IMR-90 (cell line): ENCODE measurements around the gene ATF7IP. TPM values are rescaled to one million over a fixed set of nuclear protein-coding genes. Genes with fewer than 3 reads are reported as not detected.
A peak's percentile ranks its signal among the peaks of the same experiment; 100 is the strongest.

Experiments
- ATAC-seq: fragments of 200-7000 bp; cut with Tn5 transposase; 2 replicates; pipeline ENCODE4 v1.9.1; 2020; ENCODE audit warnings: low read depth, mild to moderate bottlenecking, moderate library complexity
- BruUV-seq: library from RNA; stranded (reverse); fragments of 400-500 nt; replicated peaks from 2 replicates; lab custom pipeline; 2021; lab: Mats Ljungman, UMichigan
- CTCF ChIA-PET: fragments of 300-600 bp; formaldehyde crosslinking; extraction: SDS; loops from one replicate; lab custom pipeline; 2021; ENCODE audit warnings: antibody characterized with exemption; lab: Yijun Ruan, JAX
- POLR2A ChIA-PET: fragments of 300-600 bp; sonication (Branson Sonifier 250); formaldehyde crosslinking; loops from one replicate; lab custom pipeline; 2022; ENCODE audit warnings: antibody characterized with exemption; ENCODE audit not compliant: unreplicated experiment; lab: Charles Lee
- DNase-seq: peaks from one replicate; pipeline ENCODE4 v3.0.0; 2013
- H2AFZ ChIP-seq: replicated peaks from 2 replicates; pipeline ENCODE3; 2013; ENCODE audit warnings: low read length, mild to moderate bottlenecking; ENCODE audit not compliant: poor library complexity
- H2AK5ac ChIP-seq: 2 replicates; pipeline ENCODE4 v1.6.1; 2013; ENCODE audit warnings: low read depth, low read length, inconsistent platforms
- H2AK9ac ChIP-seq: replicated peaks from 2 replicates; pipeline ENCODE3; 2013; ENCODE audit warnings: mild to moderate bottlenecking, low read depth, low read length, moderate library complexity; ENCODE audit not compliant: poor library complexity
- H2BK120ac ChIP-seq: 2 replicates; pipeline ENCODE4 v1.6.1; 2013; ENCODE audit warnings: low read depth, low read length, inconsistent platforms
- H2BK15ac ChIP-seq: 3 replicates; pipeline ENCODE4 v1.6.1; 2013; ENCODE audit warnings: low read depth, low read length, inconsistent platforms
- H2BK20ac ChIP-seq: 2 replicates; pipeline ENCODE4 v1.6.1; 2013; ENCODE audit warnings: low read depth, mild to moderate bottlenecking, inconsistent platforms, low read length, moderate library complexity
- H2BK5ac ChIP-seq: 2 replicates; pipeline ENCODE4 v1.6.1; 2013; ENCODE audit warnings: mild to moderate bottlenecking, low read depth, low read length, inconsistent platforms; ENCODE audit not compliant: poor library complexity, severe bottlenecking
- H3K14ac ChIP-seq: replicated peaks from 2 replicates; pipeline ENCODE4 v1.6.1; 2013; ENCODE audit warnings: low read depth, low read length, inconsistent platforms
- H3K18ac ChIP-seq: 2 replicates; pipeline ENCODE4 v1.6.1; 2013; ENCODE audit warnings: low read depth, low read length, control low read depth
- H3K23ac ChIP-seq: 2 replicates; pipeline ENCODE4 v1.6.1; 2013; ENCODE audit warnings: low read depth, low read length, inconsistent platforms
- H3K27ac ChIP-seq: 2 replicates; pipeline ENCODE4 v1.5.1; 2013; ENCODE audit warnings: mild to moderate bottlenecking, control low read depth, low read length; ENCODE audit not compliant: insufficient read depth
- H3K27me3 ChIP-seq: 2 replicates; pipeline ENCODE4 v1.6.1; 2013; ENCODE audit warnings: low read length; ENCODE audit not compliant: control insufficient read depth, insufficient read depth
- H3K36me3 ChIP-seq: 2 replicates; pipeline ENCODE4 v1.6.1; 2013; ENCODE audit warnings: low read length, mixed read lengths; ENCODE audit not compliant: control insufficient read depth, insufficient read depth
- H3K4ac ChIP-seq: 2 replicates; pipeline ENCODE4 v1.6.1; 2013; ENCODE audit warnings: low read depth, low read length, inconsistent platforms
- H3K4me1 ChIP-seq: 2 replicates; pipeline ENCODE4 v1.6.1; 2013; ENCODE audit warnings: low read length, mixed read lengths; ENCODE audit not compliant: control insufficient read depth, insufficient read depth
- H3K4me2 ChIP-seq: 2 replicates; pipeline ENCODE4 v1.6.1; 2013; ENCODE audit warnings: low read depth, mild to moderate bottlenecking, control low read depth, low read length, moderate library complexity
- H3K4me3 ChIP-seq: 2 replicates; pipeline ENCODE4 v1.5.1; 2013; ENCODE audit warnings: low read depth, mild to moderate bottlenecking, control low read depth, low read length, moderate library complexity; ENCODE audit not compliant: insufficient read depth
- H3K56ac ChIP-seq: 2 replicates; pipeline ENCODE4 v1.6.1; 2013; ENCODE audit warnings: low read length, inconsistent platforms; ENCODE audit not compliant: insufficient read depth; ENCODE audit errors: extremely low read depth
- H3K79me1 ChIP-seq, 2 experiments: 2 replicates each; pipeline ENCODE4 v1.6.1; 2013; ENCODE audit warnings: low read length in 2 of 2, inconsistent platforms in 1 of 2, low read depth in 1 of 2
- H3K9ac ChIP-seq: 2 replicates; pipeline ENCODE4 v1.6.1; 2013; ENCODE audit warnings: low read depth, low read length, control low read depth
- H3K9me1 ChIP-seq: 2 replicates; pipeline ENCODE4 v1.6.1; 2013; ENCODE audit warnings: low read length, inconsistent platforms; ENCODE audit not compliant: insufficient read depth
- H3K9me3 ChIP-seq: 2 replicates; pipeline ENCODE4 v1.6.1; 2013; ENCODE audit warnings: low read length; ENCODE audit not compliant: control insufficient read depth, insufficient read depth
- H4K20me1 ChIP-seq: 2 replicates; pipeline ENCODE4 v1.6.1; 2013; ENCODE audit warnings: low read length, inconsistent platforms; ENCODE audit not compliant: insufficient read depth
- H4K5ac ChIP-seq: 2 replicates; pipeline ENCODE4 v1.6.1; 2013; ENCODE audit warnings: mild to moderate bottlenecking, low read depth, low read length, control low read depth
- H4K8ac ChIP-seq, 2 experiments: 2 replicates each; pipeline ENCODE4 v1.6.1; 2013; ENCODE audit warnings: low read depth in 2 of 2, low read length in 2 of 2, control low read depth in 1 of 2, inconsistent platforms in 1 of 2
- H4K91ac ChIP-seq: 2 replicates; pipeline ENCODE4 v1.6.1; 2013; ENCODE audit warnings: low read depth, low read length, inconsistent platforms; ENCODE audit not compliant: insufficient read depth
- SMC3 ChIP-seq: fragments of 150-350 bp; IDR thresholded peaks from 2 replicates; pipeline ENCODE4 v1.6.1; 2016; ENCODE audit warnings: low read depth, mild to moderate bottlenecking, antibody characterized with exemption, low read length, moderate library complexity
- WGBS, 2 experiments: methylation state at CpG; one replicate each; pipeline versions ENCODE4 v1.1.5 to v1.1.7; 2013; ENCODE audit warnings: missing lambda C conversion rate in 2 of 2; ENCODE audit not compliant: insufficient read length in 1 of 2; ENCODE audit errors: extremely low coverage in 2 of 2; 5-methylcytosine and 5-hydroxymethylcytosine counted together
- dilution Hi-C: fragments of 300-500 bp; cut with HindIII; formaldehyde crosslinking; loops from one replicate; pipeline ENCODE4 v1.14.3; 2018; ENCODE audit warnings: low sequenced_read_pairs; ENCODE audit not compliant: unreplicated experiment
- in situ Hi-C: fragments of 300-500 bp; cut with MboI; formaldehyde crosslinking; loops from 3 replicates; pipeline ENCODE4 v1.14.3; 2019; ENCODE audit warnings: low sequenced_read_pairs, inconsistent platforms, mixed read lengths
- intact Hi-C: fragments of 100-400 bp; cut with micrococcal nuclease; formaldehyde crosslinking; loops from 2 replicates; pipeline ENCODE4 v1.10.0; 2022
- polyA plus RNA-seq, 3 experiments: library from polyadenylated mRNA; depleted of rRNA; stranded (reverse); fragments of >200 nt; gene quantifications; 2 replicates each; pipeline ENCODE4 v1.2.3, GENCODE V29; 2012; ENCODE audit warnings: low replicate concordance in 1 of 3
- total RNA-seq: library from RNA; depleted of rRNA; stranded (reverse); fragments of >200 nt; gene quantifications from 2 replicates; pipeline ENCODE4 v1.2.3, GENCODE V29; 2012

Gene ATF7IP
- total and polyA plus RNA-seq, 2 of the 4 experiments (the other 2 are of a cell fraction): 9.4 to 22.8 TPM

- dilution Hi-C loops: no loop called here
Measured at GRCh38 chr12:14369311-14369710, 3.8 kb downstream of the ATF7IP start.

More at GRCh38 chr12:14369311-14369710, 3.8 kb downstream of the ATF7IP start:
- H3K9me1 ChIP-seq: peaks cover 2% of the 10 kb centered on the region; the same call in 1 of the 2 replicates
- WGBS, 2 experiments: 95% methylated on average over 4 of the region's 7 CpGs; no CpG with 5 or more reads in 1 of the 2 experiments
- H4K5ac ChIP-seq: no peak overlapping the region
- H2AK5ac ChIP-seq: peak overlapping the region; percentile 39; the same call in 1 of the 2 replicates
- H4K91ac ChIP-seq: no peak overlapping the region
- no TSS peak for BruUV-seq
- no peak overlapping the region for H3K4ac ChIP-seq
- ChIA-PET CTCF (no interaction called here), POLR2A (no interaction called here)
- no peaks in the 10 kb centered on the region; the same call in 1 of the 2 replicates for H3K4me1 ChIP-seq
- no peak for TF ChIP-seq SMC3
- no peak overlapping the region for H3K18ac ChIP-seq
- in situ Hi-C loops (loop anchor here (10.0 kb wide), 1 partner anchor 105 kb away; no protein-coding TSS in a partner anchor), intact Hi-C loops (loop anchor here (5.0 kb wide), 2 partner anchors 182 to 248 kb away; no protein-coding TSS in a partner anchor)
- peaks cover 0 to 9% of the 10 kb centered on the region in 2 experiments; a peak in 2 of 4 replicates for H3K79me1 ChIP-seq
- no peak overlapping the region for H3K56ac ChIP-seq
- no peak overlapping the region for H2BK20ac ChIP-seq
- H2AK9ac ChIP-seq: no peak overlapping the region
- no peak overlapping the region for H2BK120ac ChIP-seq
- H3K27me3 ChIP-seq: no peaks in the 10 kb centered on the region
- H3K23ac ChIP-seq: no peak overlapping the region
- H4K20me1 ChIP-seq: no peaks in the 10 kb centered on the region
- H2BK5ac ChIP-seq: no peak overlapping the region
- no peak overlapping the region for H3K4me3 ChIP-seq
- H2AFZ ChIP-seq: no peak overlapping the region
- no peak overlapping the region for H3K14ac ChIP-seq
- H2BK15ac ChIP-seq: no peak overlapping the region
- no peak overlapping the region for H3K27ac ChIP-seq
- no peak overlapping the region for H3K4me2 ChIP-seq
- DNase-seq (no peak), ATAC-seq (no peak)
- no peak overlapping the region for H3K9ac ChIP-seq
- peaks cover 3% of the 10 kb centered on the region; the same call in 1 of the 2 replicates for H3K36me3 ChIP-seq
- no peak overlapping the region for H4K8ac ChIP-seq
- no peaks in the 10 kb centered on the region for H3K9me3 ChIP-seq
